NCI-H510A (cell line): ENCODE measurements around the gene ATP6V0B.

Experiments
- DNase-seq: peaks from one replicate; lab custom pipeline; 2025; lab: John Stamatoyannopoulos, UW

ATP6V0B gene

DNA sequence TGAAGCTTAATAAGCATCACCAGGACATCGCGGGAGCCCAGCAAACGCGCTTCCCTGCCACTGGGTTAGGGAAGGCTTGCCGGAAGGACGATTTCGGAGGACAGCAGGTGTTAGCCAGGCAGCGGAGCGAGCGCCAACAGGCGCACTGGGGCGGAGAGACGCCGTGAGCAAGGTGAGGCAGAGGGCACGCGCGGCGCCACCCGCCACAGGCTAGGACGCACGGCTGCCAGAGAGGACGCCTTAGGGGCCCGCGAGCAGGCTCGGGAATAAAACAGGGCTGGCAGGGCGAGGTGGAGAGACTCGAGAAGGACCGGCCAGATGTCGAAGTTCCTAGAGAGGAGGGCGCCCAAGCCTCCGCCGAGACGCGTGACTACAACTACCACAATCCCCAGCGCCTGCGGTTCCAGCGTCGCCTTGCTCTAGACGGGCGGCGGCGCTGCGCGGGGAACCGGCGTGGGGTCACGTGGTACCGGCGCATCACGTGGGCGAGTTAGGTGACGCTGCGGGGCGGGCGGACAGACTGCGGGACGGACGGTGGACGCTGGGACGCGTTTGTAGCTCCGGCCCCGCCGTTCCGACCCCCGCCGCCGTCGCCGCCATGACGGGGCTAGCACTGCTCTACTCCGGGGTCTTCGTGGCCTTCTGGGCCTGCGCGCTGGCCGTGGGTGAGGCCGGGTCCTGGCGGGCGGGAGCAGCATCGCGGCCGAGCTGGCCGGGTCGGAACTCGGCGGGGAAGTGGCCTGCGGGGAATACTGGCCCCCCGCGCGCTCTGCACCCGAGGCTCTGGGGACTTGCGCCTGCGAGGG is at the start of gene ATP6V0B:
Gene ATP6V0B, plus strand, starts transcription at position 518 of the 806 bp plus-strand sequence. Its CDS starts 81 bp downstream, at position 599.
- peak; percentile 100 for DNase-seq

DNA sequence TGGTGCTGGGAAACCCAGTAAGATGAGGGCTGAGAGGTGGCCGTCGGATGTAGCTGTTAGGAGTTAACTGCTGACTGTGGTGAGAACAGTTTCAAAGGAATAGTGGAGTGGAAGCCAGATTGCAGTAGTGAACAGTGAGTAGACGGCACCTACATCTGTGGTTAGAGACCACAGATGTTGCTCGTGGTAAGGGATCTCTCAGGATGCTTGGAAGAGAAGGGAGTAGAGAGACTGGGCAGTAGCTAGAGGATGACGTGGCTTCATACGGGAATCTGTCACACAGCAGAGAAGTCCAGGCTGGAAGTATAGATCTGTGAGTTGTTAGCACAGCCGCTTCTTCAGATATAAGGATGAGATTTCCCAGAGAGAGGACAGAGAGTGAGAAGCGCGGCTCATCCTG is 48.9 kb upstream of the ATP6V0B start:
- no peak for DNase-seq

DNA sequence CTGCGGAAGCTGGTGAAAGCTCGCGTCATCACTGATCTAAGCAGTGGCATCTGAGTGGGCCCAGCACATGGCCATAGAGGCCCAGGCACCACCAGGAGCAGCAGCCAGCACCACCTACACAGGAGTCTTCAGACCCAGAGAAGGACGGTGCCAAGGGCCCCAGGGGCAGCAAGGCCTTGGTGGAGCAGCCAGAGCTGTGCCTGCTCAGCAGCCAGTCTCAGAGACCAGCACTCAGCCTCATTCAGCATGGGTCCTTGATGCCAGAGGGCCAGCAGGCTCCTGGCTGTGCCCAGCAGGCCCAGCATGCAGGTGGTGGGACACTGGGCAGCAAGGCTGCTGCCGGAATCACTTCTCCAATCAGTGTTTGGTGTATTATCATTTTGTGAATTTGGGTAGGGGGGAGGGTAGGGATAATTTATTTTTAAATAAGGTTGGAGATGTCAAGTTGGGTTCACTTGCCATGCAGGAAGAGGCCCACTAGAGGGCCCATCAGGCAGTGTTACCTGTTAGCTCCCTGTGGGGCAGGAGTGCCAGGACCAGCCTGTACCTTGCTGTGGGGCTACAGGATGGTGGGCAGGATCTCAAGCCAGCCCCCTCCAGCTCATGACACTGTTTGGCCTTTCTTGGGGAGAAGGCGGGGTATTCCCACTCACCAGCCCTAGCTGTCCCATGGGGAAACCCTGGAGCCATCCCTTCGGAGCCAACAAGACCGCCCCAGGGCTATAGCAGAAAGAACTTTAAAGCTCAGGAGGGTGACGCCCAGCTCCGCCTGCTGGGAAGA is 44.4 kb upstream of the ATP6V0B start:
- DNase-seq, result peak; percentile 56

- no peak for DNase-seq
Observed at GRCh38 chr1:43930949-43931275, 43.8 kb upstream of the ATP6V0B start.

DNA sequence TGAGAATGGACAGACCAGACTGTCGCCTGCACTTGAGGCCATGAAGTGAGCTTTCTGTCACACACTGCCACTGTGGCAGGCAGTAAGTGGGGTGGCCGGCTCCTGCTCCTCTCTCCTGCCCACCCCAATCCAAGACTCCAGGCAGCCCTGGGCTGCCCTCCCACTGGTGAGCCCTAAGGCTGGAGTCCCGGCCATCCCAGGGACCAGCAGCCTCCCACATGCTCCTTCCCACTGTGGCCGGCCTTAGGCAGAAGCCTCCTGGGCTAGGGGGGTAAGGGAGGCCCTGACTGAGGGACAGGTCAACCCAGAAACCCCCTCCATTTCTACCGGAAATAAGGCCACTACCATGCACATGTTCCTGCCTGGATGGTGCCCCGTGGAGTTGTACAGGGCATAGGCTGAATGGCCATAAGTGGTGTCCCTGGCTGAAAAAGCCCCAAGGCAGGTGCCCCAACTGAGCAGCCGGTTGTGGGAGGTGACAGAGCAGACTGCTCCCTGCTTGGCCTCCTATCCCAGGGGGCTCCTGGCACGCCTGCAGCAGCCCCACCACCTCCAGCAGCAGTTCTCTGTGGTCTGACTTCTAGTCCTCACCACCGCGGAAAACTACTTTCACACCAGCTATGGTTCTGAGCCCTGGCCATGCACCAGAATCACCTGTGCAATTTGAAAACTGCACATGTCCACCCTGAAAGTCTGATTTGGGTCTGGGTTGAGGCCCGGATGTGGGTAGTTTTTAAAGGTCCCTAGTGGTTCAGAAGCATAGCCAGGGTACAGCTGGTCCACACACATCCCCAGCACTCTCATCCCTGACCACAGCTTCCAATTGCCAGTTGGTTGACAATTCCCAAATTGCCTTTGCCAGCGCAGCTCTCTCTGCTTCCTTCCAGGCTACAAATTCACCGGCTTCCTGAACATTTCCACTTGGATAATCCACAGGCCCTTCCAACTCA is 42.8 kb upstream of the ATP6V0B start:
- no peak for DNase-seq

DNA sequence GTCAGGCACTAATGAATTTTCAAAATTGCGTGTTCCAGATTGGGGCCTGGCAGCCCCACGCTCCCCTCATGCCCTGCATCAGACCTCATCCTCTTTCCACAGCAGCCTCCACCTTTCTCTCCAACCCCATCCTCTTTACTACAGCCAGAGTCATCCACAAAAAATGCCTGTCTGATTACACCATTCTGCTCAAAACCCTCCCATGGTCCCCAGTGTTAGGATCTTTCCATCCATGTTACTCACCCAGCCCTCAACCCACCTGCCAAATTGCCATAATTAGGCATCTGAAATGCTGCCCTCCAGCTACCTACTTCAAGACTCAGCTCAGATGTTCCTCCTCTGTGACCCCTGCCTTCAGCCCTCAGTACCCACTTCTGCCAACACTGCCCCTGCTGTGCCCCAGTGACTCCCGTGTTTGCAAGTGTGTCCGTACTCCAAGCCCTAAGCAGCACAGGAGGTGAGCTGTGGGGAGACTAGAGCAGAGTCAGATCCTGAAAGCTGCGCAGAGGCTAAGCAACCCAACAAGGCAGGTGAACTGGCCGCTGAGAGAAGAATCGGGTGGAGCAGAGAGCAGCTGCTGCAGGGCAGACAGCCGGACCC is 41.9 kb upstream of the ATP6V0B start:
- peak; percentile 64 for DNase-seq

DNA sequence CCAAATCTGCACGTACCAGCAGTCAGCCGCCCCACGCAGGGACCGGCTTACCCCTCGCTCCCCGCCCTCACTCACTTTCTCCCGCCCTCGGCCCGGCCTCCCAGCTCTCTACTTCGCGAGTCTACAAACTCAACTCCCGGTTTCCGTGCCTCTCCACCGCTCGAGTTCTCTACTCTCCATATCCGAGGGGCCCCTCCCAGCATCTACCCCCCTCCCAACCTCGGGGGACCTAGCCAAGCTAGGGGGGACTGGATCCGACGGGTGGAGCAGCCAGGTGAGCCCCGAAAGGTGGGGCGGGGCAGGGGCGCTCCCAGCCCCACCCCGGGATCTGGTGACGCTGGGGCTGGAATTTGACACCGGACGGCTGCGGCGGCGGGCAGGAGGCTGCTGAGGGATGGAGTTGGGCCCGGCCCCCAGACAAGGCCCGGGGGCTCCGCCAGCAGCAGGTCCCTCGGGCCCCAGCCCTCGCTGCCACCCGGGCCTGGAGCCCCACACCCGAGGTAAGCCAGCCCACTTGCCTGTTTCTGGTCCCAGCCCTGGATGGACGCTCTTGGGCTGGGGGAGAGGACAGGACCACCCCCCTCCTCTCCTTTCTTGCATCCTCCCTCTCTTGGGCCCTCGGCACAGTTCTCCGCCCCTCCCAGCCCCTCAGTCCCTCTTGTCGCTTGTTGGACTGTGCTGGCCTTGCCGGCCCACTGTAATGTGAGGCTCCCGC is 41.2 kb upstream of the ATP6V0B start, which contains the start of gene ARTN:
Gene ARTN, plus strand, starts transcription at position 416 of the 715 bp plus-strand sequence. CDS start 1,856 bp downstream, outside the sequence.
- peak; percentile 88 for DNase-seq

- DNase-seq, result peak; percentile 97
Observed at GRCh38 chr1:43934101-43934985, 40.4 kb upstream of the ATP6V0B start.

DNA sequence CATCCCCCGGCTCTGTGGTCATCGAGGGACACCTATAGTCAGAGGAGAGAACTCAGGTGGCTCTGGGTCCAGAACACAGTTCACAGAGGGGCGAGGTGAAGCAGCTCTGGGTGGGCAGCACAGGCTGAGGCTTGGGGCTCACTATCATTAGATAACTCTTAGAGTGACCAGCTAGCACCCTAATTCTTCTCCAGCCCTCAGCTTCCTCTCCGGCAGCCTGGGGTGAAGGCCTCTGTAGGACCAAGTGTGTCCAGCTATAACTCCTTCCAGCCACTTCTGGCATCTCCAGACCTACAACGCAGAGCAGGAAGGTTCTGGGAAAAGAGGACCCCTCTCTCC is 39.8 kb upstream of the ATP6V0B start:
- no peak for DNase-seq

GRCh38 chr1:43935711-43936427 is 38.9 kb upstream of the ATP6V0B start:
- DNase-seq, result peak; percentile 99

- DNase-seq, result peak; percentile 92
Observed at GRCh38 chr1:43936431-43937151, 38.2 kb upstream of the ATP6V0B start.

DNA sequence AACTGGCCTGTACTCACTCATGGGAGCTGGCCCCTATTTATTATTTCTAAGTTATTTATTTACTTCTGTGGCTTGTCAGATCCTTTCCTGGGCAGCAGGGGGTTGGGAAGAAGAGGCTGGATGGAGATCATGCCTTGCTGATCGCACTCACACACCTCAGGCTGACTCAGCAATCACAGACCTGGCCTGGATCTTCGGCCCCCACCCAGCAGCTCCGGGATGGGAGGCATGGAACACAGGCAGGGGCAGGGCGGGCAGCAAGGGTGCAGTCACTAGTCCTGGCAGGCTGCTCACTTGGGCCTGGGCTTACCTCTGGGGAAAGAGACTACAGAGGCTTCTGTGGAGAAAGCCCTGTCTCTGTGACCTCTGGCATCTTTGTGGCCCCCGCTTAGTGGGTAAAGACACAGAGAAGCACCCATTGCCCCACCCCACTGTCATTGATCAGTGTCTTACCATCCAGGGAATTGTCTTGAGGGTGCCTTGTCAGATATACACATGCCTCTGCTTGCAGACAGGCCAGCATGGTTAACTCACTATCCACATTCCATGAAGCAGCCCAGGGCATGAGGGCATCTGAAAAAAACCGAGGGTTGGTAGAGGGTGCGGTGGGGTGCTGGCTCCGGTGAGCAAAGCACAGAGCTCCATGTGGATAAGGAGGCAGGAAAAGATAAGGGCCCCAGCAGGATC is 37.4 kb upstream of the ATP6V0B start:
- no peak for DNase-seq

DNA sequence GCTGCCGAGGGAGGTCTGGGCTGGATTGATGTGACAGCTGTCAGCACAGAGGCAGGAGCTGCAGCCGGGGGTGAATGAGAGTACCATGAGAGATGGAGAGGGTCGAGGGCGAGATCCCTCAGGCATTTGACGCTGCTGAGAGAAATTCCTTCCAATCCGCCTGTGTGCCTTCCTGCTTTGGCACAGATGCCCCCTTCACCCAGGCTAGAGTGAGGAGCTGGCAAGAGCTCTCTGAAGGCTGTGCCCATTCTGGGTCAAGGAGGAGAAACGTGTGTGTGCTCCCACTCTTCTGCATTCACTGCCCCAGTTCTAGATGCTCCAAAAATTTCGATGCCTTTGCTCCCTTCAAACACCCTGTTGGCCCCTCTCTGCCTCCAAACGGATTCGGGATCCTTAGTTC is 36.4 kb upstream of the ATP6V0B start:
- DNase-seq, result no peak

- no peak for DNase-seq
Observed at GRCh38 chr1:43938892-43939587, 35.7 kb upstream of the ATP6V0B start.

DNA sequence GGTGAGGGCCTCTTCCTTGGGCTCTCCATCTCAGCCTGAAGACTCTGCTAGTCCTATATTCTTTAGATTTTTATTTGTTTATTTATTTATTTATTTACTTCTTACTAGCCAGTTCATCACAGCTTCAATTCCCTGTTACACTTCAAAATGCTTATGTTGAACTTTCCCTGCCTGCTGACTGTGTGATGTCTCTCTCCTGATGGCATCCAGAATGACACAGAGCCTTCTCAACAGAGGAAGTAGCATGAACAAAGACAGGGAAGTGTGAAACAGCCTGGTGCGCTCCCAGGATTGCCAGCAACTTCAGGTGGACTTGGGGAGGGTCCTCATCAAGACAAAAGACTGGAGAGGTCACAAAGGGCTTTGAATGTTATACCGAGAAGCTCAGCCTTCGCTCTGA is 32.3 kb upstream of the ATP6V0B start:
- no peak for DNase-seq

DNA sequence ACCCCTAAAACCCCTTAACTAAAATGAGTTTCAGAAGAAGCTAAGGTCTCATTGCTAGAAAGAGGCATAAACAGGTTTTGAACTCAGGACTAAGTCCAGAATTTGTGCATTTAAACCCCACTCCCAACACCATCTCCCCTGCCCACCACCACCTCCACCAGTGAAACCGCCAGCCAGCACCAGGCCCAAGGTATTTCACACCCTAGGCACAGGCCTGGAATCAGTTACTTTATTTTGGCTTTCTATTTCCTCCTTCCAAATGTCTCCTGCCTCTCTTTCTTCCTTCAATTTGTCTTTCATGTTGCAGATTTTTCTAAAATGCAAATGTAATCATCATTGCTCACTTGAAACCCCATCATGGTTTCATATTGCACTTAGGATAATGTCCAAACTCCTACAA is 29.9 kb upstream of the ATP6V0B start:
- no peak for DNase-seq

GRCh38 chr1:43945674-43946235 is 29.0 kb upstream of the ATP6V0B start:
- no peak for DNase-seq
